Measurements from ENCODE around the gene STARD7. TPM values are rescaled to one million over a fixed set of nuclear protein-coding genes. Genes with fewer than 3 reads are reported as not detected.
A peak's percentile ranks its signal among the peaks of the same experiment; 100 is the strongest.

The STARD7 gene
- total and polyA plus RNA-seq, 9 of the 15 experiments (the other 6 are each of a cell fraction or from before 2014, with no cell fraction given): 90.9 to 196 (median 145) TPM

DNA sequence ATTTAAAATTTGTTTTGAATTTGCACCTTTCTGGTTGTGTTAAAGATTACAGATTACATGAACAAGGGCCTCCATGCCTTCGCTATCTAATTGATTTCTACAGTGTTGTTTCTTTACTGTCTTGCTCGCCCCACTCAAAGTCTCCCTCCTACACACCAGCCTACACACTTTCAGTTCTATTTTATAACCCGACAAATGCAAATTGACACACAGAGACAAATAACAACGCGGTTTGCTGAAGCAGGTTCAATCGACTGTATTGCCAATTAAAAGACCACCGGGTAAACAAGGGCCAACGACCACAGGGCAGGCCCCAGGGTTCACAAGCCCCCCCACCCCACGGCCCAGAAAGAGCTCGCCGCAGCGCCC is 869 bp downstream of the STARD7 start (continued):
- TF ChIP-seq, protein P1, sequence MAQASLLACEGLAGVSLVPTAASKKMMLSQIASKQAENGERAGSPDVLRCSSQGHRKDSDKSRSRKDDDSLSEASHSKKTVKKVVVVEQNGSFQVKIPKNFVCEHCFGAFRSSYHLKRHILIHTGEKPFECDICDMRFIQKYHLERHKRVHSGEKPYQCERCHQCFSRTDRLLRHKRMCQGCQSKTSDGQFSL (CRISPR knock-in tag; IDR thresholded peaks at IDR 0.05): no peak; the same call in 1 of the 2 replicates
- TF ChIP-seq, protein P1 (tag; IDR thresholded peaks at IDR 0.05): 0 out of 4 replicates have a peak, but pooled peaks of 1 of the 2 experiments have one; percentile 43
- no peak for TF ChIP-seq PHF21A (IDR thresholded peaks at IDR 0.05; ENCODE audit: borderline replicate concordance, low read depth)

DNA sequence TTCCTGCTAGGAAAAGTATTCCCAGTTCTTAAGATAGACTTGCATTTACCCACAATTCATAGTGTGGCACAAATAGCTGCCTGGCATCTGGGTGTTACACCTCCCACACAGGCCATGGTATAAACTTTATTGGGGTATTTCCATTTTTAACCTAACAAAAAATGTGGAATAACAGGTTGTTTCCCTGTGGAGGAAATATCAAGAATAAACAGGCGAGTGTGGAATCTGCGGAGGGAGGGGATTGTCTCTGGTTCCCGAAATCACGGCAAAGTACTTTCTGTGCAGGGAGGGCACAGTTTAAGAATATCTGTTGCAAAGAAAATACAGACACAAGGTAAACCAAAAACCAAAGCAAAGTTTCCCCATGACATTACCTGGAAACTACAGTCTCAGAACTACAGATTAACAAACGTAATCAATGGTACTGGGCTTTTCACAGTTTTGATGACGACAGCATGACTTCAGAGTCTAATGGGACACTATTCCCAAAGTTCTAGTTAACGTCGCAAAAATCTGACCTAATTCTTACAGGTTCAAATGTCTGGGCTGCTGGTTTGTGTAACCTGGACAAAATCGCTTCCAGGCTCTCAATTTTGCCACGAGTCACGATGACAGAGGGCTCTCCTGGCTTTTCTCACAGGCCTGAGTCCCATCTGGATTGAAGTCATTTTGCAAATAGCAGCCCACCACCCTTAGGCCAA is 1.4 kb downstream of the STARD7 start:
- no peaks in the 10 kb centered on the region for H3K9me1 ChIP-seq (ENCODE audit: control insufficient read depth, insufficient read depth, low read length)
- H3K27ac ChIP-seq (ENCODE audit: extremely low read depth, low read depth, low read length): peak overlapping the region; percentile 97
- CTCF ChIA-PET (ENCODE audit: low intra/inter-chr PET ratio): interaction anchor here (0.7 kb wide), 1 partner anchor 299 kb away, joined by 3 read pairs; no protein-coding TSS in a partner anchor
- no peaks in the 10 kb centered on the region for H3K27me3 ChIP-seq (ENCODE audit: control insufficient read depth in 2 of 2, insufficient read depth in 2 of 2, low read length in 2 of 2)
- intact Hi-C loops (cut with micrococcal nuclease): no loop called here
- ATAC-seq (no peak), DNase-seq (ENCODE audit: extremely low read depth in 1 of 4, low spot score in 3 of 4) (peak in 1 of 4 experiments; percentile 28), FAIRE-seq (no peak)
- peaks cover 38% of the 10 kb centered on the region for H3K36me3 ChIP-seq (ENCODE audit: control insufficient read depth, insufficient read depth, low read length)
- TSS peak; percentile 69 for BruUV-seq (replicated peaks)
- H4K20me1 ChIP-seq (replicated peaks; ENCODE audit: control insufficient read depth, insufficient read depth, low read length): peaks cover 34% of the 10 kb centered on the region
- no peak overlapping the region for H2AFZ ChIP-seq (ENCODE audit: low read depth, low read length)
- in situ Hi-C loops (cut with MboI): no loop called here
- TF ChIP-seq KDM1A (IDR thresholded peaks at IDR 0.05) (peak; percentile 55 to 67; a peak in 3 of 4 replicates), CREM (IDR thresholded peaks at IDR 0.05; ENCODE audit: low read depth) (peak; percentile 69; the same call in 1 of the 2 replicates), ATF1 (CRISPR knock-in tag; IDR thresholded peaks at IDR 0.05) (no peak), ATF1 (tag; IDR thresholded peaks at IDR 0.05) (peak; percentile 56; the same call in 1 of the 2 replicates), SIRT6 (IDR thresholded peaks at IDR 0.05; ENCODE audit: low read depth, low read length) (no peak), MCM7 (IDR thresholded peaks at IDR 0.05) (no peak), CREB1 (IDR thresholded peaks at IDR 0.05) (peak; percentile 62), CREB1 (CRISPR knock-in tag; IDR thresholded peaks at IDR 0.05) (peak; percentile 28; the same call in 1 of the 2 replicates), XRCC5 (IDR thresholded peaks at IDR 0.05; ENCODE audit: low read depth, low read length) (0 out of 2 replicates have a peak, but pooled peaks have one; percentile 51), BRD4 (IDR thresholded peaks at IDR 0.05) (0 out of 2 replicates have a peak, but pooled peaks have one; percentile 3), ZNF316 (IDR thresholded peaks at IDR 0.05) (peak; percentile 44), C11orf30 (IDR thresholded peaks at IDR 0.05; ENCODE audit: low read depth) (peak; percentile 32; the same call in 1 of the 2 replicates), MAFK (IDR thresholded peaks at IDR 0.05; ENCODE audit: low read length) (peak; percentile 29; the same call in 1 of the 2 replicates), ZNF384 (IDR thresholded peaks at IDR 0.05; ENCODE audit: low read depth, low read length) (no peak)
- TF ChIP-seq, protein P2, sequence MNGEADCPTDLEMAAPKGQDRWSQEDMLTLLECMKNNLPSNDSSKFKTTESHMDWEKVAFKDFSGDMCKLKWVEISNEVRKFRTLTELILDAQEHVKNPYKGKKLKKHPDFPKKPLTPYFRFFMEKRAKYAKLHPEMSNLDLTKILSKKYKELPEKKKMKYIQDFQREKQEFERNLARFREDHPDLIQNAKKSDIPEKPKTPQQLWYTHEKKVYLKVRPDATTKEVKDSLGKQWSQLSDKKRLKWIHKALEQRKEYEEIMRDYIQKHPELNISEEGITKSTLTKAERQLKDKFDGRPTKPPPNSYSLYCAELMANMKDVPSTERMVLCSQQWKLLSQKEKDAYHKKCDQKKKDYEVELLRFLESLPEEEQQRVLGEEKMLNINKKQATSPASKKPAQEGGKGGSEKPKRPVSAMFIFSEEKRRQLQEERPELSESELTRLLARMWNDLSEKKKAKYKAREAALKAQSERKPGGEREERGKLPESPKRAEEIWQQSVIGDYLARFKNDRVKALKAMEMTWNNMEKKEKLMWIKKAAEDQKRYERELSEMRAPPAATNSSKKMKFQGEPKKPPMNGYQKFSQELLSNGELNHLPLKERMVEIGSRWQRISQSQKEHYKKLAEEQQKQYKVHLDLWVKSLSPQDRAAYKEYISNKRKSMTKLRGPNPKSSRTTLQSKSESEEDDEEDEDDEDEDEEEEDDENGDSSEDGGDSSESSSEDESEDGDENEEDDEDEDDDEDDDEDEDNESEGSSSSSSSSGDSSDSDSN (IDR thresholded peaks at IDR 0.05; ENCODE audit: borderline replicate concordance in 1 of 2, low read depth in 2 of 2, low read length in 2 of 2): no peak
- WGBS (ENCODE audit: insufficient coverage, low coverage, missing lambda C conversion rate): 0% methylated on average over 11 of the region's 11 CpGs
- no peaks in the 10 kb centered on the region for H3K9me3 ChIP-seq (replicated peaks; ENCODE audit: control insufficient read depth, insufficient read depth, low read depth, low read length)
- H3K79me2 ChIP-seq (ENCODE audit: control insufficient read depth, insufficient read depth, low read length): peaks cover 78% of the 10 kb centered on the region
- H3K4me1 ChIP-seq (replicated peaks in 1 of 2; ENCODE audit: control insufficient read depth in 2 of 2, insufficient read depth in 2 of 2, low read length in 2 of 2): peaks cover 26 to 38% of the 10 kb centered on the region in 2 experiments
- peak overlapping the region; percentile 84 for H3K4me3 ChIP-seq
- POLR2A ChIA-PET: interaction anchor here (0.6 kb wide), 1 partner anchor 97 kb away, joined by 4 read pairs; no protein-coding TSS in a partner anchor
- H3K4me2 ChIP-seq (ENCODE audit: insufficient read depth, low read length): peak overlapping the region; percentile 74
- peak overlapping the region; percentile 96 to 99 for H3K9ac ChIP-seq (ENCODE audit: insufficient read depth in 1 of 2, low read depth in 2 of 2, low read length in 2 of 2)

All from K562 (cell line).